DND-41 (cell line): ENCODE results near the gene SMG7.

Source experiments
- ATAC-seq: fragments of 200-7000 bp; cut with Tn5 transposase; 3 replicates; pipeline ENCODE4 v1.9.1; 2021; ENCODE audit warnings: low read depth; ENCODE audit not compliant: insufficient read depth
- DNase-seq: peaks from one replicate; pipeline ENCODE4 v3.0.0-alpha.2; 2020
- H2AFZ ChIP-seq: 2 replicates; pipeline ENCODE4 v1.6.0; 2012; ENCODE audit warnings: low read depth, low read length
- H3K27ac ChIP-seq: 2 replicates; pipeline ENCODE4 v1.5.1; 2012; ENCODE audit warnings: low read length, inconsistent platforms
- H3K27me3 ChIP-seq: fragments of 200-600 bp; sonication (generic); 2 replicates; pipeline ENCODE4 v1.6.0; 2012; ENCODE audit warnings: low read length, mild to moderate bottlenecking, inconsistent platforms; ENCODE audit not compliant: insufficient read depth, poor library complexity
- H3K36me3 ChIP-seq: 2 replicates; pipeline ENCODE4 v1.5.1; 2012; ENCODE audit warnings: low read length, inconsistent platforms; ENCODE audit not compliant: insufficient read depth
- H3K4me1 ChIP-seq: 2 replicates; pipeline ENCODE4 v1.5.1; 2012; ENCODE audit warnings: mild to moderate bottlenecking, low read length; ENCODE audit not compliant: insufficient read depth
- H3K4me2 ChIP-seq: 2 replicates; pipeline ENCODE4 v1.6.0; 2012; ENCODE audit warnings: mild to moderate bottlenecking, moderate library complexity, low read length, inconsistent platforms; ENCODE audit not compliant: insufficient read depth
- H3K4me3 ChIP-seq, 2 experiments: fragments of 200-600 bp in 1 of 2; shearing (Covaris generic) in 1 of 2; 2 replicates each; pipeline ENCODE4 v1.5.1; 2012 to 2016; ENCODE audit warnings: inconsistent platforms in 2 of 2, low read length in 2 of 2, mild to moderate bottlenecking in 2 of 2, low read depth in 1 of 2, moderate library complexity in 1 of 2
- H3K79me2 ChIP-seq: 2 replicates; pipeline ENCODE4 v1.6.0; 2012; ENCODE audit warnings: low read length, inconsistent platforms; ENCODE audit not compliant: insufficient read depth
- H3K9ac ChIP-seq: 2 replicates; pipeline ENCODE4 v1.6.0; 2012; ENCODE audit warnings: low read depth, mild to moderate bottlenecking, inconsistent platforms, low read length, moderate library complexity
- H3K9me3 ChIP-seq: 2 replicates; pipeline ENCODE4 v1.5.1; 2012; ENCODE audit warnings: low read length, moderate library complexity, mild to moderate bottlenecking, inconsistent platforms; ENCODE audit not compliant: insufficient read depth, severe bottlenecking
- H4K20me1 ChIP-seq: 2 replicates; pipeline ENCODE4 v1.6.0; 2012; ENCODE audit warnings: low read length; ENCODE audit not compliant: insufficient read depth
- EZH2 ChIP-seq: IDR thresholded peaks from 3 replicates; pipeline ENCODE4 v1.6.1; 2012; ENCODE audit warnings: borderline replicate concordance, low read depth, mild to moderate bottlenecking, moderate library complexity, low read length, inconsistent platforms; ENCODE audit not compliant: severe bottlenecking
- TF ChIP-seq, protein P1 (sequence below): IDR thresholded peaks from 2 replicates; pipeline ENCODE4 v1.5.1; 2012; ENCODE audit warnings: borderline replicate concordance, low read length, moderate library complexity, mild to moderate bottlenecking; ENCODE audit not compliant: poor library complexity, severe bottlenecking; ENCODE audit errors: extremely low read depth

The SMG7 gene

DNA sequence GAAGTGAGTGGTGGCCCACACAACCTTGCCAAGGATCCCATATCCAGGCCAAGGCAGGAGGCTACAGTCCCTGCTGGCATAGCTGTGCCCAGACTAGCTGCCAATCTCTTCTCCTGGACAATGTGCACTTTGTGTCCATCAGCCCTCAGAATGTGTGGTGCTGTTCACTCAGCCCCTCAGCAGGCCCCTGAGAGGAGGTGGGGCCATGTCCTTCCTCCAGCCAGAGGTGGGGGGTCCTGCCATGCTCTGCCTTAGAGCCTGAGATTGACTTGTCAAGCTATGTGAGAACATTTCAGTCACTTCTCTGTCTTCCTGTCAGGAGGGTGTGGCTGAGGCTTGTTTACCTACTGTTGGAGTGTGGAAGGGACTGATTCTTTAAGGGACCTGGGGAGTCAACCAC, 116.5 kb downstream of the SMG7 start:
- H3K4me3 ChIP-seq: no peak overlapping the region
- H3K4me1 ChIP-seq: no peaks in the 10 kb centered on the region
- no peaks in the 10 kb centered on the region for H3K79me2 ChIP-seq
- H4K20me1 ChIP-seq: no peaks in the 10 kb centered on the region
- TF ChIP-seq, protein P1, sequence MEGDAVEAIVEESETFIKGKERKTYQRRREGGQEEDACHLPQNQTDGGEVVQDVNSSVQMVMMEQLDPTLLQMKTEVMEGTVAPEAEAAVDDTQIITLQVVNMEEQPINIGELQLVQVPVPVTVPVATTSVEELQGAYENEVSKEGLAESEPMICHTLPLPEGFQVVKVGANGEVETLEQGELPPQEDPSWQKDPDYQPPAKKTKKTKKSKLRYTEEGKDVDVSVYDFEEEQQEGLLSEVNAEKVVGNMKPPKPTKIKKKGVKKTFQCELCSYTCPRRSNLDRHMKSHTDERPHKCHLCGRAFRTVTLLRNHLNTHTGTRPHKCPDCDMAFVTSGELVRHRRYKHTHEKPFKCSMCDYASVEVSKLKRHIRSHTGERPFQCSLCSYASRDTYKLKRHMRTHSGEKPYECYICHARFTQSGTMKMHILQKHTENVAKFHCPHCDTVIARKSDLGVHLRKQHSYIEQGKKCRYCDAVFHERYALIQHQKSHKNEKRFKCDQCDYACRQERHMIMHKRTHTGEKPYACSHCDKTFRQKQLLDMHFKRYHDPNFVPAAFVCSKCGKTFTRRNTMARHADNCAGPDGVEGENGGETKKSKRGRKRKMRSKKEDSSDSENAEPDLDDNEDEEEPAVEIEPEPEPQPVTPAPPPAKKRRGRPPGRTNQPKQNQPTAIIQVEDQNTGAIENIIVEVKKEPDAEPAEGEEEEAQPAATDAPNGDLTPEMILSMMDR: no peak
- TF ChIP-seq EZH2: no peak
- no peak overlapping the region for H2AFZ ChIP-seq
- no peak overlapping the region for H3K4me2 ChIP-seq
- H3K27ac ChIP-seq: no peak overlapping the region
- ATAC-seq (no peak), DNase-seq (no peak)
- H3K36me3 ChIP-seq: no peaks in the 10 kb centered on the region
- no peak overlapping the region for H3K9ac ChIP-seq
- no peaks in the 10 kb centered on the region for H3K27me3 ChIP-seq
- H3K9me3 ChIP-seq: no peaks in the 10 kb centered on the region

DNA sequence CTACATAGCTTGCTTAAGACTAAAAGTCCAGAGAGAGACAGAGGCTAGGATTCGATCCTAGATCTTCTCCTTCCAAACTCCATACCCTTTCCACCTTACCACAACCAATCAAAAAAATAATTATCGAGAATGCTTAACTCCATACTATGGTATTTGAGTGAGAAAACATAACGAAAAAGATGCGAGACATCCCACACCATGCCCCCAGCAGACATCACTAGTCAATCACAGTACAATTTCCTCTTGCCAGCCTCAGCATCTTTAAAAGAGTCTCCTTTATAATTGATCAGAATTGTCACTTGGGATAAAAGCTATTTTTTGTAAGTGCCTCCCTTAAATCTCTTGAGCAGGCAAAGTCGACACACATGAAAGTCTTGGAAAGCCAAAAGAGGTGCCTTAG, 117.1 kb downstream of the SMG7 start:
- Histone ChIP-seq H3K9me3 (no peaks in the 10 kb centered on the region), H3K27me3 (no peaks in the 10 kb centered on the region), H3K79me2 (no peaks in the 10 kb centered on the region), H3K4me2 (no peak overlapping the region), H3K4me1 (no peaks in the 10 kb centered on the region), H4K20me1 (no peaks in the 10 kb centered on the region), H3K4me3 (no peak overlapping the region), H2AFZ (no peak overlapping the region), H3K9ac (no peak overlapping the region), H3K36me3 (no peaks in the 10 kb centered on the region), H3K27ac (no peak overlapping the region)
- TF ChIP-seq, protein P1: no peak
- TF ChIP-seq EZH2: no peak
- no peak for ATAC-seq
- DNase-seq: no peak

DNA sequence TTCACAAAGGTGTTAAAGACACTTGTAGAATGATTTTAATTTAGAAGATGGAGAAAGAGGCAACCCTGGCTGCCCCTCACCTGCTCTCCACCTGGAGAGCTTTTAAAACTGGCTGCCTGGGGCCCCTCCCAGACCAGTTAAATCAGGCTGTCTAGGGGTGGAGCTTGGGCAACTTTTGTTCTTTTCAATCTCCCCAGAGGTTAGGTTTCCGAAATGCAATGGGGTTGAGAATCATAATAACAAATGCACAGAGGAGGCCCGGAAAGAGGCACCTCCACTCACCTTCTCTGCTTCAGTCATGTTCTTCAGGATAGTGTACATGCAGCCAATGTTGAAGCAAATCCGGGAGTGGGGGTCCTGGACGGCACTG, 117.6 kb downstream of the SMG7 start:
- Histone ChIP-seq H3K9me3 (no peaks in the 10 kb centered on the region), H3K36me3 (no peaks in the 10 kb centered on the region), H2AFZ (no peak overlapping the region), H3K27ac (no peak overlapping the region), H3K9ac (no peak overlapping the region), H3K79me2 (no peaks in the 10 kb centered on the region), H4K20me1 (no peaks in the 10 kb centered on the region), H3K27me3 (no peaks in the 10 kb centered on the region), H3K4me1 (no peaks in the 10 kb centered on the region), H3K4me3 (no peak overlapping the region), H3K4me2 (no peak overlapping the region)
- no peak for TF ChIP-seq EZH2
- TF ChIP-seq, protein P1: no peak
- no peak for DNase-seq
- no peak for ATAC-seq
